Cardiac ventricle fibroblast (primary cell): Measurements from ENCODE around the gene SYT1. TPM values are rescaled to one million over a fixed set of nuclear protein-coding genes. Genes with fewer than 3 reads are reported as not detected.

Experiments used
- total RNA-seq: library from RNA; depleted of rRNA; stranded (reverse); fragments of >200 nt; gene quantifications from 2 replicates; pipeline ENCODE4 v1.2.3, GENCODE V29; 2015

Gene SYT1
- 0.12 TPM in 1 of 2 replicates, not detected in the other for total RNA-seq

DNA sequence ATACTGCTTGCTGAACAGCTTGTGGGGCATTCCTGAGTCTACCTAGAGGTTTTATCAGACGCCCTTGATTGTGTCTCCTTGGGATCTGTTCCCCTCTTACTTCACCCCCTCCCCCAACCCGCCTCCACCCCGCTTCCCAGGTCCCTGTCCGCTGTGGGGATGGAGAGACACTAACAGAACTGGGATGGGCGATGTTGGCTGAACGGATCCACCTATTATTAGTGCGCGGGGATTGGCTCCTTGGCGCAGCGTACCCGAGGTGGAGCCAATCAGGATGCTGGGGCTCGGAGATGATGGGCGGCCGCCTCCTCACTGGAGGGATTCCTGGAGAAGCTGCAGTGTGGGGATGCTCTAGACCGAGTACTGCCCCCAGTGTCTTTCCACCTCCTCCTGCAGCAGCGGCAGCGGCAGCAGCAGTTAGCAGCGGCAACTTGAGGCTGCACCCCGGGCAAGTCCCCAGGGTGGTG lies at the start of gene SYT1:
Gene SYT1, plus strand, starts transcription at position 372 of the 467 bp plus-strand sequence.

